Stimulated activated effector memory CD8-positive, alpha-beta T cell treated with anti-CD3 and anti-CD28 coated beads, Interleukin-12 subunit alpha, Interleukin-12 subunit beta, amount 100 ng/mL, for 72 hours (primary cell): ENCODE results near the gene MSH3.
A peak's percentile ranks its signal among the peaks of the same experiment; 100 is the strongest.
"Not testable (repeated sequence)": the region's sequence is repeated elsewhere in the genome, so short reads cannot be mapped to it uniquely, and the experiment has no call there.

Experiments
- ATAC-seq: fragments of 150-1000 bp; cut with Tn5 transposase; 2 replicates; pipeline ENCODE4 v1.10.0; 2021
- DNase-seq, 2 donors: peaks; one replicate each; pipeline ENCODE4 v3.0.0; 2021 to 2022; ENCODE audit warnings: low spot score in 2 of 2
- H3K27ac Mint-ChIP-seq: one replicate; pipeline ENCODE4 v1.8.0; 2022; ENCODE audit warnings: mild to moderate bottlenecking, mixed read lengths
- H3K36me3 Mint-ChIP-seq: one replicate; pipeline ENCODE4 v1.8.0; 2022; ENCODE audit warnings: mild to moderate bottlenecking, mixed read lengths
- H3K4me1 Mint-ChIP-seq: one replicate; pipeline ENCODE4 v1.8.0; 2022; ENCODE audit warnings: mixed read lengths
- H3K4me3 Mint-ChIP-seq: one replicate; pipeline ENCODE4 v1.8.0; 2022; ENCODE audit warnings: mild to moderate bottlenecking, mixed read lengths
- H3K9me3 Mint-ChIP-seq: one replicate; pipeline ENCODE4 v1.8.0; 2022; ENCODE audit warnings: mixed read lengths

MSH3 gene

DNA sequence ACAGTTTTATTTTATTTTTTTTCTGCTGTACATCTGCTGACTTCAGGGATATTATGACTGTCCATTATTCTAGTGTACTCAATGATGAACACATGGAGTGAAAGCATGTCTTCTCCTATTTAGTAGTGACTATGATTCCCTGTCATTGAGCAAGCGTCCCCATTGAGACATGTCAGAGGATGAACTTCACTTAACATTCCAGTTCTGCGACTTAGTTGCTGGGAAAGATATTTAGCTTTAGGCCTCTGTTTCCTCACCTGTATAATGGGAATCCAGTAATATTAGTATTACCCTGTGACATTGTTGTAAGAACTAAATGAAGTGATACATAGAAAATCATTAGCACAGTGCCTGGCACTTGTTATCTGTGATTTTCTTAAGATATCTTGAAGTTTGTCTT is 145.1 kb downstream of the MSH3 start:
- Mint-ChIP-seq H3K4me3 (no peak overlapping the region), H3K9me3 (peaks cover 5% of the 10 kb centered on the region), H3K27ac (no peak overlapping the region), H3K4me1 (peaks cover 6% of the 10 kb centered on the region), H3K36me3 (peaks cover 6% of the 10 kb centered on the region)
- DNase-seq: no peak
- no peak for ATAC-seq

DNA sequence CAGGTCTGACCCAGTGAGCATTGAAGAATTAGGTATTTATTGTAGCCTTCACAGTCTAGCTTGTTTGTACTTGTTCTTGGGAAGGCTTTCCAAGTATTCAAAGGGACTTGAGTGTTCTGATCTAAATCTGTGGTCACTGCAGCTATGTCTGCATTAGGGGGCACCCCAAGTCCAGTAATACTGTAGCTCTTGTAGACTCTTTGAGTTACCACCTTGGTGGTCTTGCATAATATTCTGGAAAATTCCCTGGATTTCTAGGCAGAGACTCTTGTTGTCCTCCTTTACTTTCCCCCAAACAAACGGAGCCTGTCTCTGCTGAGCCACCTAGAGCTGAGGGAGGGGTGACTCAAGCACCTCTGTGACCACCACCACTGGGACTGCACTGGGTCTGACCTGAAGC is 149.9 kb downstream of the MSH3 start:
- ATAC-seq (no peak), DNase-seq (no peak)
- Mint-ChIP-seq H3K9me3 (peaks cover 5% of the 10 kb centered on the region), H3K4me1 (no peaks in the 10 kb centered on the region), H3K27ac (no peak overlapping the region), H3K4me3 (no peak overlapping the region), H3K36me3 (peaks cover 8% of the 10 kb centered on the region)

- Mint-ChIP-seq H3K9me3 (peaks cover 5% of the 10 kb centered on the region), H3K27ac (no peak overlapping the region), H3K4me3 (no peak overlapping the region), H3K36me3 (peaks cover 8% of the 10 kb centered on the region), H3K4me1 (no peaks in the 10 kb centered on the region)
- ATAC-seq (no peak), DNase-seq (no peak)
Observed at GRCh38 chr5:80805038-80805437, 150.6 kb downstream of the MSH3 start.

DNA sequence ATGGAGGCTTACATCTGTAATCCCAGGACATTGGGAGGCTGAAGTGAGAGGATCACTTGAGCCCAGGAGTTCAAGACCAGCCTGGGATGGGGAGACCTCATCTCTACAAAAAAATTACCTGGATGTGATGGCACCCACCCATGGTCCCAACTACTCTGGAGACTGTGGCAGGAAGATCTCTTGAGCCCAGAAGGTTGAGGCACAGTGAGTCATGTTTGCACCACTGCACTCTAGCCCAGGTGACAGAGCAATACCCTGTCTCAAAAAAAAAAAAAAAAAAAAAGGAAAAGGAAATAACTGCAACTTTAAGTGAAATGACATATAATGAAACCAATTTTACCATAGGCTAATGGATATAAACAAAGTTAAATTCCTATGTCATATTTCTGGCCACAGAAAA is 152.5 kb downstream of the MSH3 start:
- DNase-seq (no peak), ATAC-seq (no peak)
- Mint-ChIP-seq H3K9me3 (peaks cover 5% of the 10 kb centered on the region), H3K4me3 (no peak overlapping the region), H3K36me3 (peaks cover 8% of the 10 kb centered on the region), H3K27ac (no peak overlapping the region), H3K4me1 (peaks cover 6% of the 10 kb centered on the region)

DNA sequence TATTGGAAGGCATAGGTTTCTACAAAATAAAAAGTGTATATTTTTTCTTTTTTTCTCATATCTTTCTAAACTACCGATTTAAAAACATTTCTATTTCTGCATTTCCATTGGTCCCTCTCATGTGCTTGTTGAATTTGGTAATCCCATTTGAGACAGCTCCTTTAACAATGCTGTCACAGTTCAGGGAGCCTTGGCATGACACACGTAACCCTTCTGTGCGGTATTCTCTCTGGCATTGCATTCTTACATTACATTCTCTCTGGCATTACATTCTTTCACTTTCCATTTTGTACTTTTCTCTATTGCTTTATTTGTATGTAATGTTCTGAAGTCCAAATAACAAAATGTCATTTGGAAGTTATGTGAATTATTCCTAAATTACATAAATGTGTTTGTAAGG is 155.0 kb downstream of the MSH3 start:
- no peak overlapping the region for H3K4me3 Mint-ChIP-seq
- H3K36me3 Mint-ChIP-seq: peaks cover 19% of the 10 kb centered on the region
- ATAC-seq (no peak), DNase-seq (no peak)
- no peak overlapping the region for H3K27ac Mint-ChIP-seq
- H3K9me3 Mint-ChIP-seq: no peaks in the 10 kb centered on the region
- H3K4me1 Mint-ChIP-seq: peaks cover 6% of the 10 kb centered on the region

- H3K4me3 Mint-ChIP-seq: no peak overlapping the region
- no peaks in the 10 kb centered on the region for H3K9me3 Mint-ChIP-seq
- H3K27ac Mint-ChIP-seq: no peak overlapping the region
- peaks cover 28% of the 10 kb centered on the region for H3K36me3 Mint-ChIP-seq
- DNase-seq (no peak), ATAC-seq (peak; percentile 86)
- H3K4me1 Mint-ChIP-seq: peaks cover 6% of the 10 kb centered on the region
Observed at GRCh38 chr5:80810425-80810824, 156.0 kb downstream of the MSH3 start.

DNA sequence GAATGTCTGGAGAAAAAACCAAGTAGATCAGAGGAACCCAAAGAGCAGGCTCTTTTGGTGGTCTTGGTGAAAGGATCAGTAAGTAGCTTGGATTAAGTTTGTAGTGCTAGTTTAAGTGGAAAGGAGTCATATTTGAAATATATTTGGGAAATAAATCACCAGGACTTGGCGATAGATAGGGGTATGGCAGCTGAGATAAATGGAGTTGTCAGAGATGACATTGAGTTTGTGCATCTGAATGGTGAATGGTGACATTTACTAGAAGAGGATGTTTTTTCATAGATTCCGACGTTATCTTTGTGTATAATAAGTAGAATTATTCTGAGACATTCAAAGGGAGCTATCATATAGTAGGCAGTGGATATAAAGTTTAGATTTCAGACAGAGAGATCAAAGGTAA is 162.1 kb downstream of the MSH3 start:
- Mint-ChIP-seq H3K4me1 (no peaks in the 10 kb centered on the region), H3K27ac (no peak overlapping the region), H3K36me3 (peaks cover 19% of the 10 kb centered on the region), H3K4me3 (no peak overlapping the region), H3K9me3 (no peaks in the 10 kb centered on the region)
- ATAC-seq (no peak), DNase-seq (no peak)

- no peaks in the 10 kb centered on the region for H3K36me3 Mint-ChIP-seq
- ATAC-seq: no peak
- H3K9me3 Mint-ChIP-seq: no peaks in the 10 kb centered on the region
- H3K27ac Mint-ChIP-seq: no peak overlapping the region
- H3K4me1 Mint-ChIP-seq: no peaks in the 10 kb centered on the region
- no peak overlapping the region for H3K4me3 Mint-ChIP-seq
- no peak for DNase-seq
Observed at GRCh38 chr5:80820685-80821084, 166.2 kb downstream of the MSH3 start.

GRCh38 chr5:80822640-80823039 is 168.2 kb downstream of the MSH3 start:
- Mint-ChIP-seq H3K9me3 (no peaks in the 10 kb centered on the region), H3K27ac (no peak overlapping the region), H3K4me1 (no peaks in the 10 kb centered on the region), H3K36me3 (no peaks in the 10 kb centered on the region), H3K4me3 (no peak overlapping the region)
- no peak for DNase-seq
- ATAC-seq: no peak

DNA sequence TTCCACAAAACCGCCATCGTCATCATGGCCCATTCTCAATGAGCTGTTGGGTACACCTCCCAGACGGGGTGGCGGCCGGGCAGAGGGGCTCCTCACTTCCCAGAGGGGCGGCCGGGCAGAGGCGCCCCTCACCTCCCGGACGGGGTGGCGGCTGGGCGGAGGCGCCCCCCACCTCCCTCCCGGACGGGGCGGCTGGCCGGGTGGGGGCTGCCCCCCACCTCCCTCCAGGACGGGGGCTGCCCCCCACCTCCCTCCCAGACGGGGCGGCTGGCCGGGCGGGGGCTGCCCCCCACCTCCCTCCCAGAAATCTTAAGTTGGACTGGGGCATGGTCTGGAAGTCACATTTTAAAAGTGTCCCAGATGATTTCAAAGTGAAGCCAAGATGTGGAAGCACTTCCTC is 169.7 kb downstream of the MSH3 start:
- ATAC-seq, H3K4me1 Mint-ChIP-seq, H3K36me3 Mint-ChIP-seq, H3K27ac Mint-ChIP-seq, H3K9me3 Mint-ChIP-seq, H3K4me3 Mint-ChIP-seq, DNase-seq: not testable (repeated sequence)

- Mint-ChIP-seq H3K27ac (no peak overlapping the region), H3K4me1 (no peaks in the 10 kb centered on the region), H3K4me3 (no peak overlapping the region), H3K9me3 (no peaks in the 10 kb centered on the region), H3K36me3 (no peaks in the 10 kb centered on the region)
- ATAC-seq (no peak), DNase-seq (no peak)
Observed at GRCh38 chr5:80825786-80826460, 171.5 kb downstream of the MSH3 start.

- Mint-ChIP-seq H3K9me3 (no peaks in the 10 kb centered on the region), H3K4me1 (peaks cover 24% of the 10 kb centered on the region), H3K27ac (no peak overlapping the region), H3K4me3 (no peak overlapping the region), H3K36me3 (no peaks in the 10 kb centered on the region)
- ATAC-seq (no peak), DNase-seq (no peak)
Observed at GRCh38 chr5:80834710-80835109, 180.3 kb downstream of the MSH3 start.

- Mint-ChIP-seq H3K4me1 (peaks cover 24% of the 10 kb centered on the region), H3K27ac (no peak overlapping the region), H3K36me3 (no peaks in the 10 kb centered on the region), H3K4me3 (no peak overlapping the region), H3K9me3 (no peaks in the 10 kb centered on the region)
- ATAC-seq: no peak
- DNase-seq: no peak
Observed at GRCh38 chr5:80835128-80835527, 180.7 kb downstream of the MSH3 start.

GRCh38 chr5:80837679-80838078 is 183.2 kb downstream of the MSH3 start:
- Mint-ChIP-seq H3K4me1 (peaks cover 27% of the 10 kb centered on the region), H3K4me3 (no peak overlapping the region), H3K27ac (no peak overlapping the region), H3K9me3 (peaks cover 2% of the 10 kb centered on the region), H3K36me3 (no peaks in the 10 kb centered on the region)
- ATAC-seq (peak; percentile 100), DNase-seq (peak in 1 of 2 donors; percentile 69)

- H3K36me3 Mint-ChIP-seq, H3K27ac Mint-ChIP-seq, DNase-seq, H3K4me3 Mint-ChIP-seq, H3K9me3 Mint-ChIP-seq, ATAC-seq: not testable (repeated sequence)
- peaks cover 35% of the 10 kb centered on the region for H3K4me1 Mint-ChIP-seq
Observed at GRCh38 chr5:80841026-80841797, 186.8 kb downstream of the MSH3 start.

GRCh38 chr5:80846422-80846821 is 192.0 kb downstream of the MSH3 start:
- ATAC-seq, H3K4me3 Mint-ChIP-seq, H3K27ac Mint-ChIP-seq, DNase-seq: not testable (repeated sequence)
- peaks cover 23% of the 10 kb centered on the region for H3K4me1 Mint-ChIP-seq
- peaks cover 17% of the 10 kb centered on the region for H3K36me3 Mint-ChIP-seq
- peaks cover 11% of the 10 kb centered on the region for H3K9me3 Mint-ChIP-seq
